ENCODE data around the gene EMILIN1.

EMILIN1 gene

GRCh38 chr2:27069961-27070618 lies 8.3 kb upstream of the EMILIN1 start:
- peak overlapping the region; percentile 96 to 97 (median 96) for H3K27ac Mint-ChIP-seq
- H3K36me3 Mint-ChIP-seq (ENCODE audit: low read depth), result peaks cover 44% of the 10 kb centered on the region
- H3K9me3 Mint-ChIP-seq, result no peaks in the 10 kb centered on the region
- no peaks in the 10 kb centered on the region for H3K27me3 Mint-ChIP-seq (ENCODE audit: low read depth)
- no peak for TF ChIP-seq CTCF (IDR thresholded peaks at IDR 0.05; ENCODE audit: unreplicated experiment in 3 of 3)
- H3K4me1 Mint-ChIP-seq, result peaks cover 62% of the 10 kb centered on the region
- H3K4me3 Mint-ChIP-seq, result peak overlapping the region; percentile 97 to 100 (median 99)

GRCh38 chr2:27070653-27071276 lies 7.7 kb upstream of the EMILIN1 start:
- Mint-ChIP-seq H3K4me1 (peaks cover 64% of the 10 kb centered on the region), H3K9me3 (no peaks in the 10 kb centered on the region), H3K36me3 (ENCODE audit: low read depth) (peaks cover 39% of the 10 kb centered on the region), H3K27me3 (ENCODE audit: low read depth) (no peaks in the 10 kb centered on the region), H3K4me3 (peak overlapping the region; percentile 97 to 100 (median 99)), H3K27ac (peak overlapping the region; percentile 96 to 97 (median 96))
- TF ChIP-seq CTCF (IDR thresholded peaks at IDR 0.05; ENCODE audit: unreplicated experiment in 3 of 3), result no peak

- TF ChIP-seq CTCF (IDR thresholded peaks at IDR 0.05; ENCODE audit: unreplicated experiment in 3 of 3), result no peak
- H3K9me3 Mint-ChIP-seq, result no peaks in the 10 kb centered on the region
- H3K27ac Mint-ChIP-seq, result peak within 1 kb of the TSS; percentile 97 to 99 (median 98)
- no peaks in the 10 kb centered on the region for H3K27me3 Mint-ChIP-seq (ENCODE audit: low read depth)
- peaks cover 65% of the 10 kb centered on the region for H3K4me1 Mint-ChIP-seq
- H3K36me3 Mint-ChIP-seq (ENCODE audit: low read depth), result peaks cover 34% of the 10 kb centered on the region
- H3K4me3 Mint-ChIP-seq, result peak within 1 kb of the TSS; percentile 97 to 100 (median 99)
Observed at GRCh38 chr2:27071277-27071989, 7.0 kb upstream of the EMILIN1 start, which contains the start of gene OST4. OST4 (minus strand) TSS chr2:27071654.

- no peak for TF ChIP-seq CTCF (IDR thresholded peaks at IDR 0.05; ENCODE audit: unreplicated experiment in 3 of 3)
- H3K27ac Mint-ChIP-seq, result peak overlapping the region; percentile 97 to 99 (median 98)
Observed at GRCh38 chr2:27071990-27072830, 6.2 kb upstream of the EMILIN1 start.

GRCh38 chr2:27072920-27073319 lies 5.5 kb upstream of the EMILIN1 start:
- Mint-ChIP-seq H3K4me1 (peaks cover 79% of the 10 kb centered on the region), H3K27me3 (ENCODE audit: low read depth) (no peaks in the 10 kb centered on the region), H3K4me3 (peak overlapping the region; percentile 87 to 91 (median 90)), H3K36me3 (ENCODE audit: low read depth) (peaks cover 28% of the 10 kb centered on the region), H3K9me3 (no peaks in the 10 kb centered on the region), H3K27ac (peak overlapping the region; percentile 97 to 99 (median 98))
- TF ChIP-seq CTCF (IDR thresholded peaks at IDR 0.05; ENCODE audit: unreplicated experiment in 3 of 3), result no peak

More at GRCh38 chr2:27071990-27072830, 6.2 kb upstream of the EMILIN1 start:
- Mint-ChIP-seq H3K27me3 (ENCODE audit: low read depth) (no peaks in the 10 kb centered on the region), H3K4me3 (peak overlapping the region; percentile 87 to 91 (median 90)), H3K36me3 (ENCODE audit: low read depth) (peaks cover 33% of the 10 kb centered on the region), H3K9me3 (no peaks in the 10 kb centered on the region), H3K4me1 (peaks cover 73% of the 10 kb centered on the region)
